Ecto neural progenitor cell (in vitro differentiated cells): Measurements from ENCODE around the gene MAPK8IP3.

ENCODE experiments used
- DNase-seq: peaks from one replicate; pipeline ENCODE4 v3.0.0-alpha.2; 2018; ENCODE audit warnings: low spot score

Gene MAPK8IP3

GRCh38 chr16:1740234-1740633 lies 34.2 kb downstream of the MAPK8IP3 start:
- DNase-seq = no peak

GRCh38 chr16:1740781-1741490 lies 34.9 kb downstream of the MAPK8IP3 start:
- peak; percentile 42 for DNase-seq

GRCh38 chr16:1741553-1742165 lies 35.7 kb downstream of the MAPK8IP3 start:
- DNase-seq = no peak

GRCh38 chr16:1743376-1744337 lies 37.7 kb downstream of the MAPK8IP3 start:
- no peak for DNase-seq

GRCh38 chr16:1744338-1744840 lies 38.4 kb downstream of the MAPK8IP3 start:
- DNase-seq = no peak

GRCh38 chr16:1745181-1745899 lies 39.3 kb downstream of the MAPK8IP3 start:
- no peak for DNase-seq

GRCh38 chr16:1745900-1746692 lies 40.1 kb downstream of the MAPK8IP3 start:
- no peak for DNase-seq

GRCh38 chr16:1746693-1747195 lies 40.7 kb downstream of the MAPK8IP3 start:
- no peak for DNase-seq

GRCh38 chr16:1747934-1748333 lies 41.9 kb downstream of the MAPK8IP3 start:
- no peak for DNase-seq

- no peak for DNase-seq
Observed at GRCh38 chr16:1749152-1750117, 43.4 kb downstream of the MAPK8IP3 start.

GRCh38 chr16:1751946-1752345 lies 46.0 kb downstream of the MAPK8IP3 start:
- no peak for DNase-seq

- DNase-seq = no peak
Observed at GRCh38 chr16:1752853-1753252, 46.9 kb downstream of the MAPK8IP3 start.

GRCh38 chr16:1754204-1754603 lies 48.2 kb downstream of the MAPK8IP3 start:
- DNase-seq = no peak

GRCh38 chr16:1757714-1758461 lies 51.9 kb downstream of the MAPK8IP3 start:
- DNase-seq = no peak

GRCh38 chr16:1758923-1759322 lies 52.9 kb downstream of the MAPK8IP3 start:
- DNase-seq = no peak

GRCh38 chr16:1759511-1759910 lies 53.5 kb downstream of the MAPK8IP3 start:
- no peak for DNase-seq

- DNase-seq = no peak
Observed at GRCh38 chr16:1760911-1761310, 54.9 kb downstream of the MAPK8IP3 start.

- no peak for DNase-seq
Observed at GRCh38 chr16:1761751-1762150, 55.8 kb downstream of the MAPK8IP3 start.
